Left ventricle myocardium inferior (tissue), 1 donor: ENCODE measurements around the gene TCTN2. TPM values are rescaled to one million over a fixed set of nuclear protein-coding genes. Genes with fewer than 3 reads are reported as not detected.

Experiments
- DNase-seq: peaks from one replicate; pipeline ENCODE4 v3.0.0-alpha.2; 2020
- H3K27ac ChIP-seq: fragments of 200-600 bp; replicated peaks from 2 replicates; pipeline ENCODE4 v1.8.0; 2021
- H3K27me3 ChIP-seq: fragments of 200-600 bp; 2 replicates; pipeline ENCODE4 v1.8.0; 2021; ENCODE audit warnings: low read depth
- H3K36me3 ChIP-seq: fragments of 200-600 bp; 2 replicates; pipeline ENCODE4 v1.8.0; 2021
- H3K4me1 ChIP-seq: fragments of 200-600 bp; 2 replicates; pipeline ENCODE4 v1.8.0; 2021
- H3K4me3 ChIP-seq: fragments of 200-600 bp; 2 replicates; pipeline ENCODE4 v1.8.0; 2021; ENCODE audit warnings: mild to moderate bottlenecking, moderate library complexity
- H3K9me3 ChIP-seq: fragments of 200-600 bp; replicated peaks from 2 replicates; pipeline ENCODE4 v1.8.0; 2021
- CTCF ChIP-seq: fragments of 200-600 bp; IDR thresholded peaks from 2 replicates; pipeline ENCODE4 v1.8.0; 2021; ENCODE audit warnings: antibody characterized with exemption, mild to moderate bottlenecking, borderline replicate concordance
- intact Hi-C: fragments of 100-400 bp; cut with micrococcal nuclease; formaldehyde crosslinking; loops from one replicate; pipeline ENCODE4 v1.11.0; 2022
- total RNA-seq: library from RNA; stranded (reverse); fragmentation: NEBNext Ultra II Directional; extraction: Animal tissue kit (Norgen Biotek cat#: 25700); gene quantifications from one replicate; pipeline ENCODE4 v1.2.1, GENCODE V29; 2021
- donor health status: DM: no; HTN: yes; CAD: no; lungs with severe emphysema.

The TCTN2 gene
- total RNA-seq, 1 donor from 2014 or later, result 3.9 TPM

GRCh38 chr12:123675436-123675835 lies 4.5 kb downstream of the TCTN2 start:
- no peak for TF ChIP-seq CTCF
- Histone ChIP-seq H3K9me3 (no peaks in the 10 kb centered on the region), H3K4me1 (peaks cover 17% of the 10 kb centered on the region), H3K27me3 (no peaks in the 10 kb centered on the region), H3K27ac (no peak overlapping the region), H3K4me3 (no peak overlapping the region), H3K36me3 (peaks cover 34% of the 10 kb centered on the region)
- DNase-seq, result no peak
- intact Hi-C loops, result no loop called here

- no peak overlapping the region for H3K4me3 ChIP-seq
Observed at GRCh38 chr12:123676616-123677320, 5.9 kb downstream of the TCTN2 start.

GRCh38 chr12:123678981-123679380 lies 8.1 kb downstream of the TCTN2 start:
- no peak for TF ChIP-seq CTCF
- no peak for DNase-seq
- Histone ChIP-seq H3K4me3 (no peak overlapping the region), H3K36me3 (peaks cover 43% of the 10 kb centered on the region), H3K4me1 (no peaks in the 10 kb centered on the region), H3K27ac (no peak overlapping the region), H3K9me3 (no peaks in the 10 kb centered on the region), H3K27me3 (no peaks in the 10 kb centered on the region)
- intact Hi-C loops, result no loop called here

More at GRCh38 chr12:123676616-123677320, 5.9 kb downstream of the TCTN2 start:
- DNase-seq, result no peak
- no peaks in the 10 kb centered on the region for H3K27me3 ChIP-seq
- H3K36me3 ChIP-seq, result peaks cover 43% of the 10 kb centered on the region
- H3K4me1 ChIP-seq, result peaks cover 5% of the 10 kb centered on the region
- H3K27ac ChIP-seq, result no peak overlapping the region
- no peaks in the 10 kb centered on the region for H3K9me3 ChIP-seq
- intact Hi-C loops, result no loop called here
- TF ChIP-seq CTCF, result no peak

- intact Hi-C loops, result no loop called here
Observed at GRCh38 chr12:123681605-123682004, 10.7 kb downstream of the TCTN2 start.

GRCh38 chr12:123683964-123684363 lies 13.1 kb downstream of the TCTN2 start:
- DNase-seq, result no peak
- no peak for TF ChIP-seq CTCF
- Histone ChIP-seq H3K27me3 (no peaks in the 10 kb centered on the region), H3K4me3 (no peak overlapping the region), H3K4me1 (no peaks in the 10 kb centered on the region), H3K9me3 (no peaks in the 10 kb centered on the region), H3K36me3 (peaks cover 37% of the 10 kb centered on the region), H3K27ac (no peak overlapping the region)
- intact Hi-C loops, result no loop called here

More at GRCh38 chr12:123681605-123682004, 10.7 kb downstream of the TCTN2 start:
- Histone ChIP-seq H3K4me1 (no peaks in the 10 kb centered on the region), H3K36me3 (peaks cover 32% of the 10 kb centered on the region), H3K27me3 (no peaks in the 10 kb centered on the region), H3K9me3 (no peaks in the 10 kb centered on the region), H3K27ac (no peak overlapping the region), H3K4me3 (no peak overlapping the region)
- TF ChIP-seq CTCF, result no peak
- DNase-seq, result no peak
